ENCODE measurements around the gene CD63. TPM values are rescaled to one million over a fixed set of nuclear protein-coding genes. Genes with fewer than 3 reads are reported as not detected.

CD63 gene
- total and polyA plus RNA-seq, 9 of the 15 experiments (the other 6 are each of a cell fraction or from before 2014, with no cell fraction given) = 313 to 735 (median 433) TPM

DNA sequence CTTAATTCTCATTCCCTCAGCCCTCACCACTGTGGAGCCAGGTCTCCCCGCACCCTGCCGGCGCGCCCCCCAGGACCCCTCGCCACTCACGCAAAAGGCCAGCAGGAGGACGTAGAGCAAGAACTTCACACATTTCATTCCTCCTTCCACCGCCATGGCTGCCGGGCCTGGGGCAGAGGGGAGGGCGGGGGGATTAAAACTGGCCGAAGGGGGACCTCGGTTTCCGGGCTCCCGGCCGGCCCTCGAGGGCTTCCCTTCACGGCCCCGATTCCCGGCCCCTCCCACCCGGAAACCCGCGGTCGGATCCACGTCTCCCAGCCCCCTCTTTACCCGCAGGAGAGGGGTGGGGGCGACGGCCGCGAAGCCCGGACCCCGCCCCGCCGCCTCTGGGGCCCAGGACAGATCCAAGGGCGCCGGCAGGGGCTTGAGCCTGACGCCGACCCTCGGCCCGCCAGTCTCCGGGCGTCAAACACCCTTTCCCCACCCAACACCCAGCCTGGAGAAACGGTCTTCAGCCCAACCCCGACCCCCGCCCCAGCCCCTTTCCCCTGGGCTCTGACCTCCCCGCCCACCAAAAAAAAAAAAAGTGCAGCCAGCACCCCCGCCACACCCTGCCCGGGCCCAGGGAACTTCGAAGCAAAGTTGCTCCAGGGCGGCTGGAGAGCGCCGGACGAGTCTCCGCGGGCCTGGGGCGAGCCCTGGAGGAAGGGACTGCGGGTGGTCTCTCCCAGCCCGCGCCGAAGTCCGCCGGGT, 447 bp downstream of the CD63 start (continued):
- TF ChIP-seq, protein P1, sequence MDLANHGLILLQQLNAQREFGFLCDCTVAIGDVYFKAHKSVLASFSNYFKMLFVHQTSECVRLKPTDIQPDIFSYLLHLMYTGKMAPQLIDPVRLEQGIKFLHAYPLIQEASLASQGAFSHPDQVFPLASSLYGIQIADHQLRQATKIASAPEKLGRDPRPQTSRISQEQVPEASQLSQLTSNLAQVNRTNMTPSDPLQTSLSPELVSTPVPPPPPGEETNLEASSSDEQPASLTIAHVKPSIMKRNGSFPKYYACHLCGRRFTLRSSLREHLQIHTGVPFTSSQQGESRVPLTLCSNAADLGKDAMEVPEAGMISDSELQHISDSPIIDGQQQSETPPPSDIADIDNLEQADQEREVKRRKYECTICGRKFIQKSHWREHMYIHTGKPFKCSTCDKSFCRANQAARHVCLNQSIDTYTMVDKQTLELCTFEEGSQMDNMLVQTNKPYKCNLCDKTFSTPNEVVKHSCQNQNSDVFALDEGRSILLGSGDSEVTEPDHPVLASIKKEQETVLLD (IDR thresholded peaks at IDR 0.05) = no peak
- TF ChIP-seq RBFOX2 (IDR thresholded peaks at IDR 0.05; ENCODE audit: low read depth, low read length) (peak; percentile 56), NCOA1 (IDR thresholded peaks at IDR 0.05; ENCODE audit: low read depth) (0 out of 2 replicates have a peak, but pooled peaks have one; percentile 1), NR2C2 (CRISPR knock-in tag; IDR thresholded peaks at IDR 0.05) (no peak), NR2C2 (tag; IDR thresholded peaks at IDR 0.05) (peak; percentile 7; the same call in 1 of the 2 replicates), C11orf30 (IDR thresholded peaks at IDR 0.05; ENCODE audit: low read depth) (no peak), SRF (CRISPR knock-in tag; IDR thresholded peaks at IDR 0.05) (peak in 1 of 2 experiments; percentile 10; a peak in 1 of 4 replicates), SMAD1 (IDR thresholded peaks at IDR 0.05; ENCODE audit: low read depth, low read length, partially characterized antibody) (peak; percentile 18), ELF2 (CRISPR knock-in tag; IDR thresholded peaks at IDR 0.05) (0 out of 2 replicates have a peak, but pooled peaks have one; percentile 52), PTRF (tag; IDR thresholded peaks at IDR 0.05) (no peak), BRD4 (IDR thresholded peaks at IDR 0.05) (0 out of 2 replicates have a peak, but pooled peaks have one; percentile 24), MAZ (CRISPR knock-in tag; conservative IDR thresholded peaks at IDR 0.05 in 1 of 2, IDR thresholded peaks at IDR 0.05 in 1 of 2) (peak; percentile 33 to 62; a peak in 2 of 4 replicates), ZBTB7A (IDR thresholded peaks at IDR 0.05; ENCODE audit: borderline replicate concordance, control insufficient read depth, low read depth, low read length) (peak; percentile 74; the same call in 1 of the 2 replicates), ZNF384 (IDR thresholded peaks at IDR 0.05; ENCODE audit: low read depth, low read length) (peak; percentile 79), RBBP5 (IDR thresholded peaks at IDR 0.05; ENCODE audit: borderline replicate concordance, insufficient read depth, low read length, poor library complexity, severe bottlenecking) (peak; percentile 9)
- TF ChIP-seq, protein P2, sequence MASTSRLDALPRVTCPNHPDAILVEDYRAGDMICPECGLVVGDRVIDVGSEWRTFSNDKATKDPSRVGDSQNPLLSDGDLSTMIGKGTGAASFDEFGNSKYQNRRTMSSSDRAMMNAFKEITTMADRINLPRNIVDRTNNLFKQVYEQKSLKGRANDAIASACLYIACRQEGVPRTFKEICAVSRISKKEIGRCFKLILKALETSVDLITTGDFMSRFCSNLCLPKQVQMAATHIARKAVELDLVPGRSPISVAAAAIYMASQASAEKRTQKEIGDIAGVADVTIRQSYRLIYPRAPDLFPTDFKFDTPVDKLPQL (IDR thresholded peaks at IDR 0.05; ENCODE audit: extremely low read depth, insufficient read length) = no peak
- TF ChIP-seq, protein P3, sequence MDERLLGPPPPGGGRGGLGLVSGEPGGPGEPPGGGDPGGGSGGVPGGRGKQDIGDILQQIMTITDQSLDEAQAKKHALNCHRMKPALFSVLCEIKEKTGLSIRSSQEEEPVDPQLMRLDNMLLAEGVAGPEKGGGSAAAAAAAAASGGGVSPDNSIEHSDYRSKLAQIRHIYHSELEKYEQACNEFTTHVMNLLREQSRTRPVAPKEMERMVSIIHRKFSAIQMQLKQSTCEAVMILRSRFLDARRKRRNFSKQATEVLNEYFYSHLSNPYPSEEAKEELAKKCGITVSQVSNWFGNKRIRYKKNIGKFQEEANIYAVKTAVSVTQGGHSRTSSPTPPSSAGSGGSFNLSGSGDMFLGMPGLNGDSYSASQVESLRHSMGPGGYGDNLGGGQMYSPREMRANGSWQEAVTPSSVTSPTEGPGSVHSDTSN (CRISPR knock-in tag; IDR thresholded peaks at IDR 0.05; ENCODE audit: low read depth) = no peak
- TF ChIP-seq, protein P3 (tag; conservative IDR thresholded peaks at IDR 0.05; ENCODE audit: low read depth) = no peak
- TF ChIP-seq, protein P4, sequence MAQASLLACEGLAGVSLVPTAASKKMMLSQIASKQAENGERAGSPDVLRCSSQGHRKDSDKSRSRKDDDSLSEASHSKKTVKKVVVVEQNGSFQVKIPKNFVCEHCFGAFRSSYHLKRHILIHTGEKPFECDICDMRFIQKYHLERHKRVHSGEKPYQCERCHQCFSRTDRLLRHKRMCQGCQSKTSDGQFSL (CRISPR knock-in tag; IDR thresholded peaks at IDR 0.05) = 0 out of 2 replicates have a peak, but pooled peaks have one; percentile 17
- TF ChIP-seq, protein P4 (tag; IDR thresholded peaks at IDR 0.05) = no peak

All from K562 (cell line).